Stimulated activated CD4-positive, alpha-beta T cell treated with anti-CD3 and anti-CD28 coated beads, Interleukin-12 subunit alpha, Interleukin-12 subunit beta, amount 100 ng/mL, for 48 hours (primary cell): ENCODE data around the gene AMT.

Experiments
- DNase-seq, 3 donors: peaks; one replicate each; pipeline ENCODE4 v3.0.0-alpha.2; 2020; ENCODE audit warnings: low read depth in 2 of 3, low spot score in 1 of 3

Gene AMT

GRCh38 chr3:49422379-49423248 lies at the start of gene AMT:
TSS of gene AMT (minus strand) at chr3:49422473. CDS start at chr3:49422450, 23 bp downstream.
- no peak for DNase-seq

- no peak for DNase-seq
Measured at GRCh38 chr3:49470714-49471420, 48.6 kb upstream of the AMT start.

- DNase-seq = peak; percentile 89 to 96 (median 96)
Measured at GRCh38 chr3:49469936-49470713, 47.9 kb upstream of the AMT start, which contains the start of gene DAG1. TSS of gene DAG1 (plus strand) at chr3:49470267. CDS start at chr3:49510535, 40,268 bp downstream.

- no peak for DNase-seq
Measured at GRCh38 chr3:49469037-49469935, 47.0 kb upstream of the AMT start.

- no peak for DNase-seq
Measured at GRCh38 chr3:49466085-49466484, 43.8 kb upstream of the AMT start.

- DNase-seq = no peak
Measured at GRCh38 chr3:49465270-49466034, 43.2 kb upstream of the AMT start.

GRCh38 chr3:49462222-49462621 lies 39.9 kb upstream of the AMT start:
- no peak for DNase-seq

- no peak for DNase-seq
Measured at GRCh38 chr3:49461443-49462171, 39.3 kb upstream of the AMT start.

- DNase-seq = no peak
Measured at GRCh38 chr3:49460956-49461355, 38.7 kb upstream of the AMT start.

- DNase-seq = no peak
Measured at GRCh38 chr3:49460188-49460890, 38.1 kb upstream of the AMT start.

- DNase-seq = no peak
Measured at GRCh38 chr3:49456466-49456865, 34.2 kb upstream of the AMT start.

GRCh38 chr3:49454898-49455681 lies 32.8 kb upstream of the AMT start:
- no peak for DNase-seq

GRCh38 chr3:49454458-49454857 lies 32.2 kb upstream of the AMT start:
- no peak for DNase-seq

GRCh38 chr3:49453621-49454020 lies 31.3 kb upstream of the AMT start:
- no peak for DNase-seq

- no peak for DNase-seq
Measured at GRCh38 chr3:49445391-49445790, 23.1 kb upstream of the AMT start.

GRCh38 chr3:49434731-49435130 lies 12.5 kb upstream of the AMT start:
- no peak for DNase-seq

GRCh38 chr3:49428752-49429080 lies 6.4 kb upstream of the AMT start:
- DNase-seq = no peak

GRCh38 chr3:49427586-49427985 lies 5.3 kb upstream of the AMT start:
- no peak for DNase-seq
